ENCODE results near the gene DACT2.

DACT2 gene

GRCh38 chr6:168347615-168348014 lies 28.0 kb upstream of the DACT2 start:
- DNase-seq (ENCODE audit: low read depth) = no peak
- no peak overlapping the region for H3K4me3 ChIP-seq (ENCODE audit: low read length)
- H3K9ac ChIP-seq (ENCODE audit: low read length) = no peak overlapping the region
- peaks cover 13% of the 10 kb centered on the region for H3K9me3 ChIP-seq (ENCODE audit: control insufficient read depth, low read length)
- no peaks in the 10 kb centered on the region for H3K36me3 ChIP-seq (ENCODE audit: control insufficient read depth, insufficient read depth, low read length, severe bottlenecking)
- H3K4me1 ChIP-seq (ENCODE audit: control insufficient read depth, insufficient read depth, low read length) = no peaks in the 10 kb centered on the region
- peaks cover 37% of the 10 kb centered on the region for H3K27me3 ChIP-seq (replicated peaks; ENCODE audit: control insufficient read depth, insufficient read depth, low read length)

- Histone ChIP-seq H3K4me3 (ENCODE audit: low read length) (no peak overlapping the region), H3K9ac (ENCODE audit: low read length) (no peak overlapping the region), H3K27me3 (replicated peaks; ENCODE audit: control insufficient read depth, insufficient read depth, low read length) (peaks cover 37% of the 10 kb centered on the region), H3K36me3 (ENCODE audit: control insufficient read depth, insufficient read depth, low read length, severe bottlenecking) (no peaks in the 10 kb centered on the region), H3K4me1 (ENCODE audit: control insufficient read depth, insufficient read depth, low read length) (no peaks in the 10 kb centered on the region), H3K9me3 (ENCODE audit: control insufficient read depth, low read length) (peaks cover 10% of the 10 kb centered on the region)
- no peak for DNase-seq (ENCODE audit: low read depth)
Measured at GRCh38 chr6:168347053-168347452, 27.5 kb upstream of the DACT2 start.

GRCh38 chr6:168345896-168346754 lies 26.5 kb upstream of the DACT2 start:
- peaks cover 37% of the 10 kb centered on the region for H3K27me3 ChIP-seq (replicated peaks; ENCODE audit: control insufficient read depth, insufficient read depth, low read length)
- H3K4me1 ChIP-seq (ENCODE audit: control insufficient read depth, insufficient read depth, low read length) = no peaks in the 10 kb centered on the region
- H3K36me3 ChIP-seq (ENCODE audit: control insufficient read depth, insufficient read depth, low read length, severe bottlenecking) = no peaks in the 10 kb centered on the region
- H3K9me3 ChIP-seq (ENCODE audit: control insufficient read depth, low read length) = peaks cover 1% of the 10 kb centered on the region
- DNase-seq (ENCODE audit: low read depth) = no peak
- H3K4me3 ChIP-seq (ENCODE audit: low read length) = no peak overlapping the region
- H3K9ac ChIP-seq (ENCODE audit: low read length) = no peak overlapping the region

DNA sequence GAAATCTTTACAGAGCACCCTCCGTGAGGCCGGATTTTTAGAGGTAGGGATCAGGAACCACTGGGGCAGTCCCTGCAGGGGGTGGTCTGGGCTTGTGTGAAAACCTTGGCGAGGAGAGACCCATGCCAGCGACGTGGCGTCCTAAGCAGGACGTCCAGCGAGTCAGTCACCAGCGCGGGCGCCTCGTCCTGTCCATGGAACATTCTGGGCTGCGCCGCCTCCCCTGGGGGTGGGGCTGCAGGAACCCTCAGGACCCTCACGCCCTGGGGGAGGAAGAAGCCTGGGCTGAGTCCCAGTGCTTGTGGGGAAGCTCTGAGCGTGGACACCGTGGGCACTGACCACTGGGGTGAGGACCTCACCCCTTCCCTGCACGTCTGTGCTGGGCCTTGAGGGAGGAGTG lies 25.7 kb upstream of the DACT2 start:
- Histone ChIP-seq H3K4me3 (ENCODE audit: low read length) (no peak overlapping the region), H3K9me3 (ENCODE audit: control insufficient read depth, low read length) (no peaks in the 10 kb centered on the region), H3K9ac (ENCODE audit: low read length) (no peak overlapping the region), H3K4me1 (ENCODE audit: control insufficient read depth, insufficient read depth, low read length) (no peaks in the 10 kb centered on the region), H3K36me3 (ENCODE audit: control insufficient read depth, insufficient read depth, low read length, severe bottlenecking) (no peaks in the 10 kb centered on the region), H3K27me3 (replicated peaks; ENCODE audit: control insufficient read depth, insufficient read depth, low read length) (peaks cover 37% of the 10 kb centered on the region)
- no peak for DNase-seq (ENCODE audit: low read depth)

- Histone ChIP-seq H3K27me3 (replicated peaks; ENCODE audit: control insufficient read depth, insufficient read depth, low read length) (peaks cover 36% of the 10 kb centered on the region), H3K9ac (ENCODE audit: low read length) (no peak overlapping the region), H3K36me3 (ENCODE audit: control insufficient read depth, insufficient read depth, low read length, severe bottlenecking) (no peaks in the 10 kb centered on the region), H3K9me3 (ENCODE audit: control insufficient read depth, low read length) (no peaks in the 10 kb centered on the region), H3K4me3 (ENCODE audit: low read length) (no peak overlapping the region), H3K4me1 (ENCODE audit: control insufficient read depth, insufficient read depth, low read length) (no peaks in the 10 kb centered on the region)
- DNase-seq (ENCODE audit: low read depth) = no peak
Measured at GRCh38 chr6:168344338-168344737, 24.8 kb upstream of the DACT2 start.

- Histone ChIP-seq H3K4me3 (ENCODE audit: low read length) (no peak overlapping the region), H3K4me1 (ENCODE audit: control insufficient read depth, insufficient read depth, low read length) (no peaks in the 10 kb centered on the region), H3K9ac (ENCODE audit: low read length) (no peak overlapping the region), H3K9me3 (ENCODE audit: control insufficient read depth, low read length) (no peaks in the 10 kb centered on the region), H3K36me3 (ENCODE audit: control insufficient read depth, insufficient read depth, low read length, severe bottlenecking) (no peaks in the 10 kb centered on the region), H3K27me3 (replicated peaks; ENCODE audit: control insufficient read depth, insufficient read depth, low read length) (peaks cover 40% of the 10 kb centered on the region)
- no peak for DNase-seq (ENCODE audit: low read depth)
Measured at GRCh38 chr6:168343239-168344150, 23.9 kb upstream of the DACT2 start.

DNA sequence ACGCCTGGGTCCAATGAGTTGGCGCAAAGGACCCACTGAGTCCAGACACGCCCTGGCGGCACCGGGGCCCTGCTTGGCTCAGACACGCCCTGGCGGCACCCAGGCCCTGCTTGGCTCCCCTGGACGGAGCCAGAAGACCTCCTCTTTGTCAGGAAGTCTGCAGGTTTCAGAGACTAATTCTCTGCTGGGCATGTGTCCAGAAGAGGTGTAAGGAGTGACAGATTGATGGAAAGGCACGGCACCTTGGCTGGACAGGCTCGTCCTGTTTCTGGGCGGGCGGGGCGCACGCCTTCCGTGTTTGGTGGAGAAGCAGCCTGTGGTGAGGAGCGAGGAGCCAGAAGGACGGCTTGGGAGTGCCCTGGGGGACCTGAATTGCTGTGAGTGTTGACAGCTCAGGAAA lies 23.1 kb upstream of the DACT2 start:
- no peaks in the 10 kb centered on the region for H3K4me1 ChIP-seq (ENCODE audit: control insufficient read depth, insufficient read depth, low read length)
- H3K9me3 ChIP-seq (ENCODE audit: control insufficient read depth, low read length) = no peaks in the 10 kb centered on the region
- H3K27me3 ChIP-seq (replicated peaks; ENCODE audit: control insufficient read depth, insufficient read depth, low read length) = peaks cover 37% of the 10 kb centered on the region
- no peaks in the 10 kb centered on the region for H3K36me3 ChIP-seq (ENCODE audit: control insufficient read depth, insufficient read depth, low read length, severe bottlenecking)
- H3K9ac ChIP-seq (ENCODE audit: low read length) = no peak overlapping the region
- no peak for DNase-seq (ENCODE audit: low read depth)
- no peak overlapping the region for H3K4me3 ChIP-seq (ENCODE audit: low read length)

GRCh38 chr6:168341280-168341900 lies 21.8 kb upstream of the DACT2 start:
- no peak for DNase-seq (ENCODE audit: low read depth)
- peaks cover 28% of the 10 kb centered on the region for H3K27me3 ChIP-seq (replicated peaks; ENCODE audit: control insufficient read depth, insufficient read depth, low read length)
- no peaks in the 10 kb centered on the region for H3K36me3 ChIP-seq (ENCODE audit: control insufficient read depth, insufficient read depth, low read length, severe bottlenecking)
- no peaks in the 10 kb centered on the region for H3K9me3 ChIP-seq (ENCODE audit: control insufficient read depth, low read length)
- no peak overlapping the region for H3K9ac ChIP-seq (ENCODE audit: low read length)
- no peaks in the 10 kb centered on the region for H3K4me1 ChIP-seq (ENCODE audit: control insufficient read depth, insufficient read depth, low read length)
- H3K4me3 ChIP-seq (ENCODE audit: low read length) = no peak overlapping the region

DNA sequence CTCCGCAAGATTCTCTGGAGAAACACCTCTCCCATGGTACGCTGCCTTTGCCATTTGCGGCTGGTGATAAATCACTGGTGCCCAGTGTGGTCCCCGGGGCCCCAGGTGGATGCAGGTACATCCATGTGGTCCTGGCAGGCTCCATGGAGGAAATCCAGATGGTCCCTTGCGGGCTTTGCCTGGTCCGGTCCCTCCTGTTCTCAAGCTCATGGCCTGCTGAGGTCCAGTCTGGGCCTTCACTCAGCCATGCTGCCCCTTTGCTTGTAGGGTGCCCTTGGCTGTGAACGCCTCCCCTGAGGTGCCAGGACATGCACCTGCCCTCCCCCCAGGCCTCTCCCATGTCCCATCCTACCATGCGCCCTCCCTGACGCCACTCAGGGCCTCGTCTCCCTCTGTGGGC lies 21.2 kb upstream of the DACT2 start:
- no peaks in the 10 kb centered on the region for H3K4me1 ChIP-seq (ENCODE audit: control insufficient read depth, insufficient read depth, low read length)
- H3K9me3 ChIP-seq (ENCODE audit: control insufficient read depth, low read length) = no peaks in the 10 kb centered on the region
- H3K9ac ChIP-seq (ENCODE audit: low read length) = no peak overlapping the region
- DNase-seq (ENCODE audit: low read depth) = no peak
- H3K36me3 ChIP-seq (ENCODE audit: control insufficient read depth, insufficient read depth, low read length, severe bottlenecking) = no peaks in the 10 kb centered on the region
- no peak overlapping the region for H3K4me3 ChIP-seq (ENCODE audit: low read length)
- peaks cover 27% of the 10 kb centered on the region for H3K27me3 ChIP-seq (replicated peaks; ENCODE audit: control insufficient read depth, insufficient read depth, low read length)

GRCh38 chr6:168338777-168339176 lies 19.2 kb upstream of the DACT2 start:
- H3K4me1 ChIP-seq (ENCODE audit: control insufficient read depth, insufficient read depth, low read length) = no peaks in the 10 kb centered on the region
- no peak overlapping the region for H3K9ac ChIP-seq (ENCODE audit: low read length)
- no peaks in the 10 kb centered on the region for H3K9me3 ChIP-seq (ENCODE audit: control insufficient read depth, low read length)
- DNase-seq (ENCODE audit: low read depth) = no peak
- H3K27me3 ChIP-seq (replicated peaks; ENCODE audit: control insufficient read depth, insufficient read depth, low read length) = peaks cover 27% of the 10 kb centered on the region
- H3K4me3 ChIP-seq (ENCODE audit: low read length) = no peak overlapping the region
- no peaks in the 10 kb centered on the region for H3K36me3 ChIP-seq (ENCODE audit: control insufficient read depth, insufficient read depth, low read length, severe bottlenecking)

DNA sequence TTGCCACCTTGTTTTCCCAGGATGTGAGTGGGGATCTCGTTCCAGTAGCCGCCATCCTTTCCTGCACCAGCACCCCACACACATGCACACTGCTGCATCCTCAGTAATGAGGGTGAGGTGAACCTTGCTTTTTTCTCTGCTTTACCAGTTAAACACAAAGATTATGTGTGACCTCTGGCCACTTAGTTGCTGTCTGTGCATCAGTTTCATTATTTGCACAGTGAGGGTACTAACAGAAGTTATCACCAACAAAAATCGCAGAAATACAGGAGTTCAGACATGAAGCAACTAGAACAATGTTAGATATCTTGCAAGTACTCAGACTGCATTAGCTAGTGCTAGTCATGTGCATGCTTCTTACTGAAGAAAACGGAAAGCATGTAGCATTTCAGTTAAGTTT lies 17.4 kb upstream of the DACT2 start:
- Histone ChIP-seq H3K4me3 (ENCODE audit: low read length) (no peak overlapping the region), H3K9ac (ENCODE audit: low read length) (no peak overlapping the region), H3K27me3 (replicated peaks; ENCODE audit: control insufficient read depth, insufficient read depth, low read length) (peaks cover 25% of the 10 kb centered on the region), H3K9me3 (ENCODE audit: control insufficient read depth, low read length) (no peaks in the 10 kb centered on the region), H3K36me3 (ENCODE audit: control insufficient read depth, insufficient read depth, low read length, severe bottlenecking) (no peaks in the 10 kb centered on the region), H3K4me1 (ENCODE audit: control insufficient read depth, insufficient read depth, low read length) (no peaks in the 10 kb centered on the region)
- DNase-seq (ENCODE audit: low read depth) = no peak

All from adipocyte (in vitro differentiated cells).